Heart left ventricle (tissue), 16 donors: ENCODE data around the gene KCNQ1. TPM values are rescaled to one million over a fixed set of nuclear protein-coding genes. Genes with fewer than 3 reads are reported as not detected.
A peak's percentile ranks its signal among the peaks of the same experiment; 100 is the strongest.

Experiments used
- ATAC-seq, 4 donors: fragments of 200-7000 bp; cut with Tn5 transposase; one replicate each; pipeline ENCODE4 v1.9.1; 2020 to 2022; ENCODE audit warnings: moderate library complexity in 4 of 4, mild to moderate bottlenecking in 3 of 4, moderate number of reproducible peaks in 1 of 4
- DNase-seq, 5 donors: peaks; one replicate each; pipeline ENCODE4 v3.0.0-alpha.2; 2020
- H3K27ac ChIP-seq, 12 donors: fragments of 200-600 bp; sonication (generic) in 4 of 12; one replicate each; pipeline versions ENCODE4 v1.5.0 to v1.8.0; 2016 to 2022; ENCODE audit warnings: mild to moderate bottlenecking in 2 of 12
- H3K27me3 ChIP-seq, 9 donors: fragments of 200-600 bp; sonication (generic) in 2 of 9; one replicate each; pipeline versions ENCODE4 v1.5.1 to v1.8.0; 2016 to 2022; ENCODE audit warnings: mild to moderate bottlenecking in 3 of 9
- H3K36me3 ChIP-seq, 9 donors: fragments of 200-600 bp; sonication (generic) in 2 of 9; one replicate each; pipeline versions ENCODE4 v1.5.0 to v1.8.0; 2018 to 2022; ENCODE audit warnings: mild to moderate bottlenecking in 2 of 9
- H3K4me1 ChIP-seq, 12 donors: fragments of 200-600 bp; sonication (generic) in 4 of 12; one replicate each; pipeline versions ENCODE4 v1.5.0 to v1.8.0; 2016 to 2022; ENCODE audit warnings: mild to moderate bottlenecking in 3 of 12
- H3K4me3 ChIP-seq, 12 donors: fragments of 200-600 bp; sonication (generic) in 4 of 12; one replicate each; pipeline versions ENCODE4 v1.5.0 to v1.8.0; 2017 to 2022; ENCODE audit warnings: mild to moderate bottlenecking in 9 of 12, moderate library complexity in 4 of 12
- H3K9me3 ChIP-seq, 12 donors: fragments of 200-600 bp; sonication (generic) in 4 of 12; one replicate each; pipeline versions ENCODE4 v1.5.0 to v1.8.0; 2016 to 2022; ENCODE audit warnings: mild to moderate bottlenecking in 1 of 12
- POLR2A ChIP-seq, 2 donors: fragments of 450-650 bp; IDR thresholded peaks; one replicate each; pipeline ENCODE4 v1.6.1; 2017; ENCODE audit warnings: antibody characterized with exemption in 2 of 2, mild to moderate bottlenecking in 2 of 2, moderate library complexity in 2 of 2
- WGBS, 4 donors: extraction: QIAGEN DNeasy Blood & Tissue Kit in 2 of 4; methylation state at CpG; one replicate each; pipeline versions ENCODE4 v1.1.5 to v1.1.7; 2013 to 2018; 5-methylcytosine and 5-hydroxymethylcytosine counted together
- intact Hi-C, 10 donors: fragments of 100-400 bp; cut with DNase I; formaldehyde crosslinking; loops; one replicate each; pipeline versions ENCODE4 v1.11.1 to v1.14.2; 2022
- polyA plus RNA-seq, 2 donors: library from polyadenylated mRNA; stranded (reverse); fragments of 200-250 nt; gene quantifications; one replicate each; pipeline ENCODE4 v1.2.3, GENCODE V29; 2013
- total RNA-seq, 9 donors: library from RNA; depleted of rRNA in 2 of 9; stranded (reverse); fragments of >200 nt in 2 of 9; fragmentation: NEBNext Ultra II Directional in 3 of 9; extraction: Animal tissue kit (Norgen Biotek cat#: 25700) in 3 of 9; gene quantifications; one replicate each; pipeline versions ENCODE4 v1.1.0 to v1.2.4, GENCODE V29; 2016 to 2023
- TF ChIP-seq, protein P1 (sequence below), 12 donors: fragments of 200-600 bp; sonication (generic) in 4 of 12; IDR thresholded peaks; one replicate each; pipeline versions ENCODE4 v1.5.0 to v1.8.0; 2018 to 2022; ENCODE audit warnings: antibody characterized with exemption in 12 of 12, mild to moderate bottlenecking in 5 of 12
- donor health status: ischemic (EF 13 %, LVEDD 7.1; RV severe dilation, severe dysfunction).
- donor health status: healthy with polysubstance abuse.
- donor health status: DM: no; HTN: yes; CAD: no.
- donor health status: DM: no; HTN: no; CAD: no.
- donor health status: ischemic (EF 25% LVEDD 6.9; RV normal size, moderate dysfunction).
- donor health status: ischemic (EF 25% LVEDD 5.7; RV mildly dilated, moderate dysfunction).
- donor health status: healthy.
- donor health status: DM: yes; HTN: yes; CAD: no.
- donor health status: ischemic (EF 35%, LVEDD 5.7; RV mildly dilated, moderate dysfunction).
- donor health status: nonischemic (EF 11% LVEDD 7.7; RV severe dilation, severe dysfunction).
- donor health status: DM: yes; HTN: yes; CAD: no.
- donor health status: PGD.
- donor health status: ischemic (EF 29% LVEDD 5.4; RV normal size, mild dysfunction).
- donor health status: nonischemic (EF 23%, LVEDD 6.1; RV moderate dilation, normal function).

Gene KCNQ1
- total and polyA plus RNA-seq, 11 donors, result 18.6 to 42.4 (median 31.4) TPM

DNA sequence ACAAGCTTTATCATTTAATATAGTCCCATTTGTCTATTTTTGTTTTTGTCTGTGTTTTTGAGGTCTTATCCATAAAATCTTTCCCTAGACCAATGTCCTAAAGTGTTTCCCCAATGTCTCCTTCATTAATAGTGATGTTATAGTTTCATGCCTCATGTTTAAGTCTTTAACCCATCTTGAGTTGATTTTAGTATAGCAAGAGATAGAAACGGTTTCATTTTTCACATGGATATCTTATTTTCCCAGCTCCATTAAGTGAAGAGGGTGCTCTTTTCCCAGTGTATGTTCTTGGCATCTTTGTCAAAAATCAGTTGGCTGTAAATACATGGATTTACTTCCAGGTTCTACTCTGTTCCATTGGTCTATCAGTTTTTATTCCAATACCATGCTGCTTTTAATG is 196.8 kb downstream of the KCNQ1 start:
- Histone ChIP-seq H3K27ac (no peak overlapping the region), H3K9me3 (peaks cover 0 to 95% (median 72%) of the 10 kb centered on the region in 12 donors), H3K36me3 (peaks cover 0 to 18% (median 0%) of the 10 kb centered on the region in 9 donors), H3K4me3 (no peak overlapping the region), H3K4me1 (no peaks in the 10 kb centered on the region), H3K27me3 (no peaks in the 10 kb centered on the region)
- WGBS, 4 donors, result 84 to 100% (median 91%) methylated on average over 1 of the region's 1 CpG
- intact Hi-C loops, result no loop called here
- no peak for ATAC-seq
- no peak for TF ChIP-seq POLR2A (IDR thresholded peaks at IDR 0.05)
- TF ChIP-seq, protein P1, sequence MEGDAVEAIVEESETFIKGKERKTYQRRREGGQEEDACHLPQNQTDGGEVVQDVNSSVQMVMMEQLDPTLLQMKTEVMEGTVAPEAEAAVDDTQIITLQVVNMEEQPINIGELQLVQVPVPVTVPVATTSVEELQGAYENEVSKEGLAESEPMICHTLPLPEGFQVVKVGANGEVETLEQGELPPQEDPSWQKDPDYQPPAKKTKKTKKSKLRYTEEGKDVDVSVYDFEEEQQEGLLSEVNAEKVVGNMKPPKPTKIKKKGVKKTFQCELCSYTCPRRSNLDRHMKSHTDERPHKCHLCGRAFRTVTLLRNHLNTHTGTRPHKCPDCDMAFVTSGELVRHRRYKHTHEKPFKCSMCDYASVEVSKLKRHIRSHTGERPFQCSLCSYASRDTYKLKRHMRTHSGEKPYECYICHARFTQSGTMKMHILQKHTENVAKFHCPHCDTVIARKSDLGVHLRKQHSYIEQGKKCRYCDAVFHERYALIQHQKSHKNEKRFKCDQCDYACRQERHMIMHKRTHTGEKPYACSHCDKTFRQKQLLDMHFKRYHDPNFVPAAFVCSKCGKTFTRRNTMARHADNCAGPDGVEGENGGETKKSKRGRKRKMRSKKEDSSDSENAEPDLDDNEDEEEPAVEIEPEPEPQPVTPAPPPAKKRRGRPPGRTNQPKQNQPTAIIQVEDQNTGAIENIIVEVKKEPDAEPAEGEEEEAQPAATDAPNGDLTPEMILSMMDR (IDR thresholded peaks at IDR 0.05), result no peak
- DNase-seq, result no peak

GRCh38 chr11:2643746-2644145 is 198.9 kb downstream of the KCNQ1 start:
- peaks cover 0 to 99% (median 76%) of the 10 kb centered on the region in 12 donors for H3K9me3 ChIP-seq
- ATAC-seq (no peak), DNase-seq (no peak)
- peaks cover 0 to 20% (median 0%) of the 10 kb centered on the region in 9 donors for H3K36me3 ChIP-seq
- H3K4me3 ChIP-seq, result no peak overlapping the region
- intact Hi-C loops, result no loop called here
- no peaks in the 10 kb centered on the region for H3K4me1 ChIP-seq
- H3K27ac ChIP-seq, result no peak overlapping the region
- WGBS, 4 donors, result 90 to 94% (median 91%) methylated on average over 3 of the region's 3 CpGs
- H3K27me3 ChIP-seq, result no peaks in the 10 kb centered on the region
- no peak for TF ChIP-seq POLR2A (IDR thresholded peaks at IDR 0.05)
- TF ChIP-seq, protein P1 (IDR thresholded peaks at IDR 0.05), result no peak

GRCh38 chr11:2644844-2645778 is 200.3 kb downstream of the KCNQ1 start:
- 93 to 100% (median 97%) methylated on average over 3 to 4 of the region's 4 CpGs for WGBS, 4 donors
- Histone ChIP-seq H3K27ac (no peak overlapping the region), H3K4me1 (no peaks in the 10 kb centered on the region), H3K4me3 (no peak overlapping the region), H3K9me3 (peaks cover 0 to 100% (median 79%) of the 10 kb centered on the region in 12 donors), H3K27me3 (no peaks in the 10 kb centered on the region), H3K36me3 (peaks cover 0 to 16% (median 0%) of the 10 kb centered on the region in 9 donors)
- TF ChIP-seq, protein P1 (IDR thresholded peaks at IDR 0.05), result no peak
- no peak for TF ChIP-seq POLR2A (IDR thresholded peaks at IDR 0.05)
- no peak for DNase-seq
- intact Hi-C loops, result no loop called here
- peak in 1 of 4 donors; percentile 45 for ATAC-seq

DNA sequence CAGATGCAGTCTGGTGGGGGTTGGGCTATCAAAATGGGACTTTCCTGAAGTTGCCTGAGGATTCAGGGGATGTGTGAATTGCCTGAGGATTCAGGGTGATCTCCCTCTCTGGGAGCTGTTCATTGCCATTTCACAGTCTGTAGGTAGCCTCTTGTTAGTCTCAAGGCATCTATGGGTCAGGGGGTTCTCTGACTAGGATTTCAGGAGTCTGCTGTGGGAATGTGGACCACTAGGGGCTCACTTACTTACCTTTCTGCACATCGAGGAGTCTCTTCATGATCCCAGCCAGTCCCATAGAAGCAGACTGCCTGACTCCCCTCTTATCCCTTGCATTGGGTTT is 200.9 kb downstream of the KCNQ1 start:
- no peak for ATAC-seq
- Histone ChIP-seq H3K36me3 (peaks cover 0 to 14% (median 0%) of the 10 kb centered on the region in 9 donors), H3K27me3 (no peaks in the 10 kb centered on the region), H3K9me3 (peaks cover 0 to 100% (median 80%) of the 10 kb centered on the region in 12 donors), H3K4me3 (no peak overlapping the region), H3K27ac (no peak overlapping the region), H3K4me1 (no peaks in the 10 kb centered on the region)
- TF ChIP-seq, protein P1 (IDR thresholded peaks at IDR 0.05), result no peak
- no peak for TF ChIP-seq POLR2A (IDR thresholded peaks at IDR 0.05)
- WGBS, 4 donors, result 83 to 100% (median 90%) methylated on average over 1 of the region's 1 CpG
- intact Hi-C loops, result no loop called here
- no peak for DNase-seq
